Measurements from ENCODE around the gene UBE2M.

- TF ChIP-seq CTCF (IDR thresholded peaks at IDR 0.05; ENCODE audit: low read length): no peak
- TF ChIP-seq EZH2 (IDR thresholded peaks at IDR 0.05; ENCODE audit: borderline replicate concordance, low read length): no peak
These were observed 46.8 kb downstream of the UBE2M start, which contains the start of gene SLC27A5 for GRCh38 chr19:58511353-58512208.

Measured in OCI-LY1 (cell line).